ENCODE results near the gene FAM110C.
A peak's percentile ranks its signal among the peaks of the same experiment; 100 is the strongest.
"Not testable (repeated sequence)": the region's sequence is repeated elsewhere in the genome, so short reads cannot be mapped to it uniquely, and the experiment has no call there.

FAM110C gene

GRCh38 chr2:19505-19904 is 26.8 kb downstream of the FAM110C start:
- Histone ChIP-seq H3K27ac (ENCODE audit: low read length) (no peak overlapping the region), H3K27me3 (ENCODE audit: insufficient read depth, low read length, poor library complexity) (no peaks in the 10 kb centered on the region), H3K4me2 (ENCODE audit: insufficient read depth, low read length) (no peak overlapping the region), H3K79me2 (ENCODE audit: insufficient read depth, low read length) (no peaks in the 10 kb centered on the region), H3K36me3 (ENCODE audit: insufficient read depth, low read length) (no peaks in the 10 kb centered on the region), H3K9me3 (ENCODE audit: insufficient read depth, low read length, severe bottlenecking) (no peaks in the 10 kb centered on the region), H3K4me3 (ENCODE audit: low read depth in 1 of 2, low read length in 2 of 2) (no peak overlapping the region), H3K9ac (ENCODE audit: low read depth, low read length) (no peak overlapping the region), H2AFZ (ENCODE audit: low read depth, low read length) (no peak overlapping the region), H4K20me1 (ENCODE audit: insufficient read depth, low read length) (no peaks in the 10 kb centered on the region), H3K4me1 (ENCODE audit: insufficient read depth, low read length) (peaks cover 7% of the 10 kb centered on the region)
- ATAC-seq (ENCODE audit: insufficient read depth, low read depth) (no peak), DNase-seq (no peak)
- TF ChIP-seq CTCF (IDR thresholded peaks at IDR 0.05; ENCODE audit: borderline replicate concordance, extremely low read depth, low read length, poor library complexity, severe bottlenecking) (no peak), EZH2 (IDR thresholded peaks at IDR 0.05; ENCODE audit: borderline replicate concordance, low read depth, low read length, severe bottlenecking) (no peak)

GRCh38 chr2:18402-19271 is 27.7 kb downstream of the FAM110C start:
- ATAC-seq (ENCODE audit: insufficient read depth, low read depth): no peak
- no peak overlapping the region for H3K4me3 ChIP-seq (ENCODE audit: low read depth in 1 of 2, low read length in 2 of 2)

GRCh38 chr2:15916-16315 is 30.4 kb downstream of the FAM110C start:
- not testable (repeated sequence) for H3K9ac ChIP-seq (ENCODE audit: low read depth, low read length); H3K4me1 ChIP-seq (ENCODE audit: insufficient read depth, low read length); H3K4me3 ChIP-seq (ENCODE audit: low read depth in 1 of 2, low read length in 2 of 2); H3K36me3 ChIP-seq (ENCODE audit: insufficient read depth, low read length); DNase-seq; H2AFZ ChIP-seq (ENCODE audit: low read depth, low read length); H3K27me3 ChIP-seq (ENCODE audit: insufficient read depth, low read length, poor library complexity); H3K9me3 ChIP-seq (ENCODE audit: insufficient read depth, low read length, severe bottlenecking); H4K20me1 ChIP-seq (ENCODE audit: insufficient read depth, low read length); ATAC-seq (ENCODE audit: insufficient read depth, low read depth); H3K79me2 ChIP-seq (ENCODE audit: insufficient read depth, low read length); H3K4me2 ChIP-seq (ENCODE audit: insufficient read depth, low read length); H3K27ac ChIP-seq (ENCODE audit: low read length)

More at GRCh38 chr2:18402-19271, 27.7 kb downstream of the FAM110C start:
- no peak overlapping the region for H3K9ac ChIP-seq (ENCODE audit: low read depth, low read length)
- no peaks in the 10 kb centered on the region for H3K4me1 ChIP-seq (ENCODE audit: insufficient read depth, low read length)
- no peak overlapping the region for H2AFZ ChIP-seq (ENCODE audit: low read depth, low read length)
- H3K27me3 ChIP-seq (ENCODE audit: insufficient read depth, low read length, poor library complexity): no peaks in the 10 kb centered on the region
- no peaks in the 10 kb centered on the region for H3K9me3 ChIP-seq (ENCODE audit: insufficient read depth, low read length, severe bottlenecking)
- H3K27ac ChIP-seq (ENCODE audit: low read length): no peak overlapping the region
- H3K79me2 ChIP-seq (ENCODE audit: insufficient read depth, low read length): no peaks in the 10 kb centered on the region
- no peak overlapping the region for H3K4me2 ChIP-seq (ENCODE audit: insufficient read depth, low read length)
- no peaks in the 10 kb centered on the region for H3K36me3 ChIP-seq (ENCODE audit: insufficient read depth, low read length)
- H4K20me1 ChIP-seq (ENCODE audit: insufficient read depth, low read length): no peaks in the 10 kb centered on the region
- TF ChIP-seq EZH2 (IDR thresholded peaks at IDR 0.05; ENCODE audit: borderline replicate concordance, low read depth, low read length, severe bottlenecking): no peak
- peak; percentile 64 for TF ChIP-seq CTCF (IDR thresholded peaks at IDR 0.05; ENCODE audit: borderline replicate concordance, extremely low read depth, low read length, poor library complexity, severe bottlenecking)
- no peak for DNase-seq

GRCh38 chr2:11248-11941 is 34.9 kb downstream of the FAM110C start:
- peaks cover 11% of the 10 kb centered on the region for H3K9me3 ChIP-seq (ENCODE audit: insufficient read depth, low read length, severe bottlenecking)
- H3K4me3 ChIP-seq (ENCODE audit: low read depth in 1 of 2, low read length in 2 of 2): no peak overlapping the region
- no peak overlapping the region for H3K27ac ChIP-seq (ENCODE audit: low read length)
- TF ChIP-seq CTCF (IDR thresholded peaks at IDR 0.05; ENCODE audit: borderline replicate concordance, extremely low read depth, low read length, poor library complexity, severe bottlenecking) (peak; percentile 61), EZH2 (IDR thresholded peaks at IDR 0.05; ENCODE audit: borderline replicate concordance, low read depth, low read length, severe bottlenecking) (no peak)
- H3K79me2 ChIP-seq (ENCODE audit: insufficient read depth, low read length): no peaks in the 10 kb centered on the region
- H3K27me3 ChIP-seq (ENCODE audit: insufficient read depth, low read length, poor library complexity): no peaks in the 10 kb centered on the region
- ATAC-seq (ENCODE audit: insufficient read depth, low read depth) (no peak; the same call in 2 of the 3 replicates), DNase-seq (peak; percentile 35)
- H2AFZ ChIP-seq (ENCODE audit: low read depth, low read length): no peak overlapping the region
- H3K4me2 ChIP-seq (ENCODE audit: insufficient read depth, low read length): no peak overlapping the region
- H4K20me1 ChIP-seq (ENCODE audit: insufficient read depth, low read length): no peaks in the 10 kb centered on the region
- H3K9ac ChIP-seq (ENCODE audit: low read depth, low read length): no peak overlapping the region
- no peaks in the 10 kb centered on the region for H3K36me3 ChIP-seq (ENCODE audit: insufficient read depth, low read length)
- H3K4me1 ChIP-seq (ENCODE audit: insufficient read depth, low read length): no peaks in the 10 kb centered on the region
